Hematopoietic multipotent progenitor cell treated with erythropoietin and hydrocortisone succinate and interleukin-3 and kit ligand, for 15 days (in vitro differentiated cells): Measurements from ENCODE around the gene ZFPM1.
"Not testable (repeated sequence)": the region's sequence is repeated elsewhere in the genome, so short reads cannot be mapped to it uniquely, and the experiment has no call there.

Source experiments
- DNase-seq: peaks from one replicate; pipeline ENCODE4 v3.0.0-alpha.2; 2015; ENCODE audit warnings: low spot score

ZFPM1 gene

GRCh38 chr16:88453217-88453531, at the start of gene ZFPM1:
Gene ZFPM1 (plus strand): TSS chr16:88453280. CDS start chr16:88453639, 359 bp downstream.
- no peak for DNase-seq

- DNase-seq: no peak
Measured at GRCh38 chr16:88403794-88404581, 49.1 kb upstream of the ZFPM1 start.

- no peak for DNase-seq
Measured at GRCh38 chr16:88404769-88405168, 48.3 kb upstream of the ZFPM1 start.

- no peak for DNase-seq
Measured at GRCh38 chr16:88405216-88406060, 47.6 kb upstream of the ZFPM1 start.

GRCh38 chr16:88406096-88407041, 46.7 kb upstream of the ZFPM1 start:
- DNase-seq: no peak

GRCh38 chr16:88407042-88407420, 46.0 kb upstream of the ZFPM1 start:
- DNase-seq: no peak

GRCh38 chr16:88407807-88408206, 45.3 kb upstream of the ZFPM1 start:
- DNase-seq: no peak

- no peak for DNase-seq
Measured at GRCh38 chr16:88408561-88409142, 44.4 kb upstream of the ZFPM1 start.

- DNase-seq: no peak
Measured at GRCh38 chr16:88409296-88410065, 43.6 kb upstream of the ZFPM1 start.

- not testable (repeated sequence) for DNase-seq
Measured at GRCh38 chr16:88410297-88410968, 42.6 kb upstream of the ZFPM1 start.

GRCh38 chr16:88411951-88412576, 41.0 kb upstream of the ZFPM1 start:
- DNase-seq: no peak

GRCh38 chr16:88412766-88413165, 40.3 kb upstream of the ZFPM1 start:
- DNase-seq: no peak

- DNase-seq: no peak
Measured at GRCh38 chr16:88413231-88413630, 39.8 kb upstream of the ZFPM1 start.

GRCh38 chr16:88413631-88414030, 39.4 kb upstream of the ZFPM1 start:
- DNase-seq: no peak

- DNase-seq: no peak
Measured at GRCh38 chr16:88414521-88415380, 38.3 kb upstream of the ZFPM1 start.

- no peak for DNase-seq
Measured at GRCh38 chr16:88415381-88415705, 37.7 kb upstream of the ZFPM1 start.

- DNase-seq: no peak
Measured at GRCh38 chr16:88415713-88416323, 37.3 kb upstream of the ZFPM1 start.

- DNase-seq: no peak
Measured at GRCh38 chr16:88416686-88417085, 36.4 kb upstream of the ZFPM1 start.
